LHCN-M2 (cell line): Measurements from ENCODE around the gene ARHGAP26. TPM values are rescaled to one million over a fixed set of nuclear protein-coding genes. Genes with fewer than 3 reads are reported as not detected.

Experiments used
- DNase-seq: peaks from one replicate; pipeline ENCODE4 v3.0.0-alpha.2; 2012; ENCODE audit warnings: low read depth
- total RNA-seq: library from RNA; depleted of rRNA; stranded (reverse); fragments of >200 nt; gene quantifications from 2 replicates; pipeline ENCODE4 v1.2.3, GENCODE V29; 2014

The ARHGAP26 gene
- total RNA-seq, 1 experiment from 2014 or later: 1.0 TPM

GRCh38 chr5:143135832-143136551 is 365.8 kb downstream of the ARHGAP26 start:
- DNase-seq: peak; percentile 65

- DNase-seq: no peak
Measured at GRCh38 chr5:143138839-143139238, 368.7 kb downstream of the ARHGAP26 start.

GRCh38 chr5:143139585-143139984 is 369.4 kb downstream of the ARHGAP26 start:
- no peak for DNase-seq

- DNase-seq: peak; percentile 49
Measured at GRCh38 chr5:143140492-143141203, 370.5 kb downstream of the ARHGAP26 start.

GRCh38 chr5:143141652-143142051 is 371.5 kb downstream of the ARHGAP26 start:
- DNase-seq: no peak

GRCh38 chr5:143142596-143143435 is 372.6 kb downstream of the ARHGAP26 start:
- DNase-seq: no peak

- DNase-seq: peak; percentile 80
Measured at GRCh38 chr5:143143973-143144372, 373.8 kb downstream of the ARHGAP26 start.

- no peak for DNase-seq
Measured at GRCh38 chr5:143145243-143146160, 375.3 kb downstream of the ARHGAP26 start.

GRCh38 chr5:143146161-143146560 is 376.0 kb downstream of the ARHGAP26 start:
- no peak for DNase-seq

GRCh38 chr5:143147383-143147782 is 377.2 kb downstream of the ARHGAP26 start:
- DNase-seq: no peak

- peak; percentile 54 for DNase-seq
Measured at GRCh38 chr5:143147902-143148301, 377.7 kb downstream of the ARHGAP26 start.

GRCh38 chr5:143148771-143149170 is 378.6 kb downstream of the ARHGAP26 start:
- peak; percentile 90 for DNase-seq

GRCh38 chr5:143149759-143150158 is 379.6 kb downstream of the ARHGAP26 start:
- DNase-seq: no peak

GRCh38 chr5:143151056-143151700 is 381.0 kb downstream of the ARHGAP26 start:
- no peak for DNase-seq

GRCh38 chr5:143152445-143152844 is 382.3 kb downstream of the ARHGAP26 start:
- DNase-seq: no peak

GRCh38 chr5:143153332-143154119 is 383.3 kb downstream of the ARHGAP26 start:
- peak; percentile 63 for DNase-seq

- DNase-seq: peak; percentile 76
Measured at GRCh38 chr5:143154510-143155370, 384.6 kb downstream of the ARHGAP26 start.

GRCh38 chr5:143155455-143155854 is 385.3 kb downstream of the ARHGAP26 start:
- DNase-seq: peak; percentile 58

GRCh38 chr5:143156086-143156485 is 385.9 kb downstream of the ARHGAP26 start:
- DNase-seq: no peak
